Testis (tissue), 3 donors: Measurements from ENCODE around the gene LRRC42. TPM values are rescaled to one million over a fixed set of nuclear protein-coding genes. Genes with fewer than 3 reads are reported as not detected.

Experiments used
- DNase-seq: peaks from one replicate; pipeline ENCODE4 v3.0.0-alpha.2; 2019
- H3K27ac ChIP-seq, 2 donors: fragments of 200-600 bp; sonication (generic); one replicate each; pipeline ENCODE4 v1.5.1; 2019
- H3K27me3 ChIP-seq: fragments of 200-600 bp; sonication (generic); one replicate; pipeline ENCODE4 v1.5.1; 2019
- H3K36me3 ChIP-seq: fragments of 200-600 bp; sonication (generic); one replicate; pipeline ENCODE4 v1.5.1; 2017; ENCODE audit warnings: low read depth; ENCODE audit errors: missing control alignments
- H3K4me1 ChIP-seq: fragments of 200-600 bp; sonication (generic); one replicate; pipeline ENCODE4 v1.5.1; 2019
- H3K4me3 ChIP-seq, 2 donors: fragments of 200-600 bp; sonication (generic); one replicate each; pipeline ENCODE4 v1.5.1; 2017 to 2019
- H3K9me3 ChIP-seq: fragments of 200-600 bp; sonication (generic); one replicate; pipeline ENCODE4 v1.5.1; 2017
- POLR2A ChIP-seq: fragments of 450-650 bp; IDR thresholded peaks from one replicate; pipeline ENCODE4 v1.6.1; 2017; ENCODE audit warnings: antibody characterized with exemption, mild to moderate bottlenecking, moderate library complexity
- WGBS, 2 donors: methylation state at CpG; one replicate each; pipeline ENCODE4 v1.1.5; 2018; 5-methylcytosine and 5-hydroxymethylcytosine counted together
- intact Hi-C: fragments of 100-400 bp; cut with DNase I; formaldehyde crosslinking; loops from one replicate; pipeline ENCODE4 v1.15.1; 2023; ENCODE audit warnings: low total_unique reads
- polyA plus RNA-seq: library from polyadenylated mRNA; stranded (reverse); fragments of 350-450 nt; fragmentation: Illumina TruSeq; extraction: RNeasy Lipid Tissue Mini Kit (QIAGEN cat#74804); gene quantifications from one replicate; pipeline ENCODE4 v1.2.3, GENCODE V29; 2014; ENCODE audit warnings: low read depth, low replicate concordance; ENCODE audit not compliant: insufficient read depth
- total RNA-seq, 2 donors: library from RNA; depleted of rRNA; stranded (reverse); fragments of >200 nt; gene quantifications; one replicate each; pipeline ENCODE4 v1.2.3, GENCODE V29; 2016
- TF ChIP-seq, protein P1 (sequence below), 3 experiments: fragments of 450-650 bp in 2 of 3; fragments of 200-600 bp in 1 of 3; sonication (generic) in 1 of 3; IDR thresholded peaks; one replicate each; pipeline ENCODE4 v1.5.1; 2016 to 2019; ENCODE audit warnings: antibody characterized with exemption in 3 of 3, mild to moderate bottlenecking in 2 of 3, moderate library complexity in 1 of 3

The LRRC42 gene
- total and polyA plus RNA-seq, 3 donors from 2014 or later: 37.8 to 42.8 (median 41.2) TPM

GRCh38 chr1:53948291-53948690, 2.1 kb downstream of the LRRC42 start:
- WGBS, 2 donors: 84 to 88% methylated on average over 5 of the region's 5 CpGs
- no peak overlapping the region for H3K4me3 ChIP-seq
- H3K36me3 ChIP-seq: no peaks in the 10 kb centered on the region
- DNase-seq: no peak
- H3K4me1 ChIP-seq: peaks cover 24% of the 10 kb centered on the region
- intact Hi-C loops: no loop called here
- H3K27ac ChIP-seq: no peak overlapping the region
- no peaks in the 10 kb centered on the region for H3K9me3 ChIP-seq
- no peak for TF ChIP-seq POLR2A
- TF ChIP-seq, protein P1, sequence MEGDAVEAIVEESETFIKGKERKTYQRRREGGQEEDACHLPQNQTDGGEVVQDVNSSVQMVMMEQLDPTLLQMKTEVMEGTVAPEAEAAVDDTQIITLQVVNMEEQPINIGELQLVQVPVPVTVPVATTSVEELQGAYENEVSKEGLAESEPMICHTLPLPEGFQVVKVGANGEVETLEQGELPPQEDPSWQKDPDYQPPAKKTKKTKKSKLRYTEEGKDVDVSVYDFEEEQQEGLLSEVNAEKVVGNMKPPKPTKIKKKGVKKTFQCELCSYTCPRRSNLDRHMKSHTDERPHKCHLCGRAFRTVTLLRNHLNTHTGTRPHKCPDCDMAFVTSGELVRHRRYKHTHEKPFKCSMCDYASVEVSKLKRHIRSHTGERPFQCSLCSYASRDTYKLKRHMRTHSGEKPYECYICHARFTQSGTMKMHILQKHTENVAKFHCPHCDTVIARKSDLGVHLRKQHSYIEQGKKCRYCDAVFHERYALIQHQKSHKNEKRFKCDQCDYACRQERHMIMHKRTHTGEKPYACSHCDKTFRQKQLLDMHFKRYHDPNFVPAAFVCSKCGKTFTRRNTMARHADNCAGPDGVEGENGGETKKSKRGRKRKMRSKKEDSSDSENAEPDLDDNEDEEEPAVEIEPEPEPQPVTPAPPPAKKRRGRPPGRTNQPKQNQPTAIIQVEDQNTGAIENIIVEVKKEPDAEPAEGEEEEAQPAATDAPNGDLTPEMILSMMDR (IDR thresholded peaks at IDR 0.05): no peak
- no peaks in the 10 kb centered on the region for H3K27me3 ChIP-seq

- H3K36me3 ChIP-seq: no peaks in the 10 kb centered on the region
- DNase-seq: no peak
- WGBS, 2 donors: 75 to 79% methylated on average over 4 of the region's 4 CpGs
- H3K4me3 ChIP-seq: no peak overlapping the region
- TF ChIP-seq POLR2A: no peak
- TF ChIP-seq, protein P1 (IDR thresholded peaks at IDR 0.05): peak in 1 of 3 experiments; percentile 35
- no peaks in the 10 kb centered on the region for H3K27me3 ChIP-seq
- H3K27ac ChIP-seq: peak overlapping the region in 1 of 2 donors; percentile 7
- no peaks in the 10 kb centered on the region for H3K9me3 ChIP-seq
- peaks cover 20% of the 10 kb centered on the region for H3K4me1 ChIP-seq
- intact Hi-C loops: no loop called here
Measured at GRCh38 chr1:53949023-53949990, 3.2 kb downstream of the LRRC42 start.

DNA sequence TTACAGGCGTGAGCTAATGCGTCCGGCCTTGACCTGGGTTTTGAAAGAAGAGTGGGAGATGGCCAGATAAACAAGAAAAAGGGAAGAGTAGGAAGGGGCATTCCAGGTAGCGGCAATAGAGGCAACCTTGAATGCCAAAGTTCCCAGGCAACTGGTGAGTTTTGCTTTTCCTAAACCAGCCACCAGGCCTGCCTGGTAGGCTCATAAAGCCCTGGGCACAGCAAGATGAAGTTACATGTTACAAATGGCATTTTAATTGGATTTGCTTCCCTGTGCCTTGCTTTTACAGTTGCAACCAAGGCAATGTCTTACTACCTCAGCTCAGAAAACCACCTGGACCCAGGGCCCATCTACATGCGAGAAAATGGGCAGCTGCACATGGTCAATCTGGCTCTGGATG, 5.5 kb downstream of the LRRC42 start:
- Histone ChIP-seq H3K9me3 (no peaks in the 10 kb centered on the region), H3K27me3 (no peaks in the 10 kb centered on the region), H3K36me3 (no peaks in the 10 kb centered on the region), H3K27ac (no peak overlapping the region), H3K4me1 (peaks cover 14% of the 10 kb centered on the region), H3K4me3 (no peak overlapping the region)
- DNase-seq: no peak
- TF ChIP-seq, protein P1 (IDR thresholded peaks at IDR 0.05): no peak
- TF ChIP-seq POLR2A: no peak
- intact Hi-C loops: no loop called here
- 76 to 78% methylated on average over 5 of the region's 5 CpGs for WGBS, 2 donors

DNA sequence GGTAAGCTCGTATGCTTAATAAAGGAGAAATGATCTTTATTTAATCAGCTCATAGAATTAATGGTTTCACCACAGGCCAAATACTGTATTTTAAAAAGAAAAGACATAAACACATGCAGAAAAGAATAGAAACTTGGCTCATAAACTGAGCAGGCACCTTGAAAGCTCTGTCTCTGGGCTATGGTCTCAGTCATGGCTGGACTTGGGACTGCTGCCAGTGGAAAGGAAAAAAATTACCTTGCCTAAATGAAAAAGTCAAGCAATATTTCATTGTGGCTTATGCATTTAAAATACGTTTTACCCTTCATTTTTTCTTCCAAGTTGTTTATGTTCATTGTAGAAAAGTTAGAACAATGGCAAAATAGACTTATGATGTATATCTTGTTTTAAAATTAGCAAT, 8.0 kb downstream of the LRRC42 start:
- Histone ChIP-seq H3K27me3 (no peaks in the 10 kb centered on the region), H3K4me1 (peaks cover 24% of the 10 kb centered on the region), H3K9me3 (no peaks in the 10 kb centered on the region), H3K36me3 (no peaks in the 10 kb centered on the region), H3K4me3 (no peak overlapping the region), H3K27ac (no peak overlapping the region)
- no peak for TF ChIP-seq POLR2A
- TF ChIP-seq, protein P1 (IDR thresholded peaks at IDR 0.05): no peak
- WGBS, 2 donors: 81 to 82% methylated on average over 2 of the region's 2 CpGs
- no peak for DNase-seq
- intact Hi-C loops: no loop called here
